GM12892 (cell line): ENCODE results near the gene OR52B2.
A peak's percentile ranks its signal among the peaks of the same experiment; 100 is the strongest.
"Not testable (repeated sequence)": the region's sequence is repeated elsewhere in the genome, so short reads cannot be mapped to it uniquely, and the experiment has no call there.

Experiments
- DNase-seq: peaks from one replicate; pipeline ENCODE4 v3.0.0; 2011; ENCODE audit not compliant: insufficient read length
- FAIRE-seq: peaks from 2 replicates; lab custom pipeline; 2011; peaks lifted over from hg19 to GRCh38; lab: Jason Lieb, UNC
- POLR2A ChIP-seq: IDR thresholded peaks from 2 replicates; pipeline ENCODE4 v1.6.1; 2011; ENCODE audit warnings: low read depth, low read length, control low read depth
- POLR2AphosphoS5 ChIP-seq: IDR thresholded peaks from 2 replicates; pipeline ENCODE4 v1.6.1; 2011; ENCODE audit warnings: low read depth, low read length, control low read depth
- TAF1 ChIP-seq: IDR thresholded peaks from 2 replicates; pipeline ENCODE4 v1.6.1; 2011; ENCODE audit warnings: low read depth, mild to moderate bottlenecking, control low read depth, low read length, borderline replicate concordance

Gene OR52B2

GRCh38 chr11:6142936-6143335 lies 27.2 kb downstream of the OR52B2 start:
- DNase-seq (no peak), FAIRE-seq (no peak)
- TF ChIP-seq TAF1 (no peak), POLR2AphosphoS5 (no peak), POLR2A (no peak)

- not testable (repeated sequence) for DNase-seq, FAIRE-seq
Measured at GRCh38 chr11:6135936-6136335, 34.2 kb downstream of the OR52B2 start.

GRCh38 chr11:6132431-6132830 lies 37.7 kb downstream of the OR52B2 start:
- no peak for TF ChIP-seq POLR2A
- TF ChIP-seq TAF1, result no peak
- no peak for TF ChIP-seq POLR2AphosphoS5
- DNase-seq, result no peak
- FAIRE-seq, result no peak

- FAIRE-seq (no peak), DNase-seq (no peak)
- TF ChIP-seq POLR2AphosphoS5 (no peak), TAF1 (no peak), POLR2A (no peak)
Measured at GRCh38 chr11:6129635-6130034, 40.5 kb downstream of the OR52B2 start.

GRCh38 chr11:6129011-6129410 lies 41.1 kb downstream of the OR52B2 start:
- FAIRE-seq, result no peak
- DNase-seq, result no peak
- TF ChIP-seq TAF1 (no peak), POLR2AphosphoS5 (no peak), POLR2A (no peak)

DNA sequence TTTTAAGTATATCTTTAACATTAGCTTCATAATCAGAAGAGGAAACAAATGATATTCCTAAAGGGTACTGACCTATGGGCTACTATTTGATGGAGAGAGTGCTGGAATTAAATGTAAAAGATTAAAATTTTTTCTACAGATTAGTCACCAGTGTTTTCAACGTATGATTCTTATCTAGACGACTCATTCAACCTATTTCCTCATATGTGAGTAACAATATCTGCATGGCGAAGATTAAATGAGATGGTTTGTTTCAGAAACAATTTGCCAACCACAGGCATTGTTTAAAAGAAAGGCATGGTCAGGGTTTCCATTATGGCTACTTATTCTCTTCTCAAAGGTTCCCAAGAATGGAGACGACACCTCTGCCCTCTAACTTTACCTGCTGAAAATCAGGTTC lies 42.2 kb downstream of the OR52B2 start:
- DNase-seq (no peak), FAIRE-seq (peak; percentile 36)
- TF ChIP-seq POLR2AphosphoS5, result no peak
- no peak for TF ChIP-seq POLR2A
- TF ChIP-seq TAF1, result no peak

GRCh38 chr11:6124245-6124644 lies 45.9 kb downstream of the OR52B2 start:
- TF ChIP-seq POLR2A (no peak), TAF1 (no peak), POLR2AphosphoS5 (no peak)
- DNase-seq (no peak), FAIRE-seq (no peak)
